ENCODE measurements around the gene ADH1C. TPM values are rescaled to one million over a fixed set of nuclear protein-coding genes. Genes with fewer than 3 reads are reported as not detected.

The ADH1C gene
- total and polyA plus RNA-seq, 8 donors: 8.3 to 37.6 (median 13.3) TPM

- no peak for ATAC-seq
Observed at GRCh38 chr4:99366491-99366890, 13.9 kb upstream of the ADH1C start.

DNA sequence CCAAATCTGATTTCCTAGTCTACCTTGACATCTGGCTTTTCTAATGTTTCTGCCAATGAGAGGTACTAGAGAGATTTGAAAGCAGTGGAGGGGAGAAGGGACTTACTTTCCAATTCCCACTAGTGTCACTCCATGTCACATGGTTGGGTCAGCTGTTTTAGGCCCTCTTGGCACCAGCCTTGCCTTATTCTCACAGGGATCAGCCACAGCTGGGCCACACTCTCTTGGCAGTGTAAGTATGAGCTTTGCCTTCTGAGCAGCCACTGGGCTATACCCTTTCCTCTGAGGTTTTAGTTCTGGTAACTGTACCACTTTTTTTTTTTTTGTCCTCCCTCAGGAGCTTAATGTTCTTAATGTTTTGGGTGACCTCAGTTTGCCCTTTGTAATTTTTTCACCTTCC, 10.2 kb upstream of the ADH1C start:
- TF ChIP-seq, protein P1, sequence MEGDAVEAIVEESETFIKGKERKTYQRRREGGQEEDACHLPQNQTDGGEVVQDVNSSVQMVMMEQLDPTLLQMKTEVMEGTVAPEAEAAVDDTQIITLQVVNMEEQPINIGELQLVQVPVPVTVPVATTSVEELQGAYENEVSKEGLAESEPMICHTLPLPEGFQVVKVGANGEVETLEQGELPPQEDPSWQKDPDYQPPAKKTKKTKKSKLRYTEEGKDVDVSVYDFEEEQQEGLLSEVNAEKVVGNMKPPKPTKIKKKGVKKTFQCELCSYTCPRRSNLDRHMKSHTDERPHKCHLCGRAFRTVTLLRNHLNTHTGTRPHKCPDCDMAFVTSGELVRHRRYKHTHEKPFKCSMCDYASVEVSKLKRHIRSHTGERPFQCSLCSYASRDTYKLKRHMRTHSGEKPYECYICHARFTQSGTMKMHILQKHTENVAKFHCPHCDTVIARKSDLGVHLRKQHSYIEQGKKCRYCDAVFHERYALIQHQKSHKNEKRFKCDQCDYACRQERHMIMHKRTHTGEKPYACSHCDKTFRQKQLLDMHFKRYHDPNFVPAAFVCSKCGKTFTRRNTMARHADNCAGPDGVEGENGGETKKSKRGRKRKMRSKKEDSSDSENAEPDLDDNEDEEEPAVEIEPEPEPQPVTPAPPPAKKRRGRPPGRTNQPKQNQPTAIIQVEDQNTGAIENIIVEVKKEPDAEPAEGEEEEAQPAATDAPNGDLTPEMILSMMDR (IDR thresholded peaks at IDR 0.05): no peak
- DNase-seq (no peak), ATAC-seq (peak in 1 of 4 donors; percentile 50), FAIRE-seq (no peak)
- Histone ChIP-seq H3K27me3 (no peaks in the 10 kb centered on the region), H3K4me3 (no peak overlapping the region), H3K27ac (no peak overlapping the region), H3K4me1 (peaks cover 0 to 5% (median 0%) of the 10 kb centered on the region in 3 donors), H3K9me3 (no peaks in the 10 kb centered on the region), H3K36me3 (no peaks in the 10 kb centered on the region)
- intact Hi-C loops (cut with DNase I): no loop called here

More at GRCh38 chr4:99366491-99366890, 13.9 kb upstream of the ADH1C start:
- Histone ChIP-seq H3K27me3 (no peaks in the 10 kb centered on the region), H3K9me3 (no peaks in the 10 kb centered on the region), H3K27ac (no peak overlapping the region), H3K36me3 (no peaks in the 10 kb centered on the region), H3K4me3 (no peak overlapping the region), H3K4me1 (no peaks in the 10 kb centered on the region)
- 43 to 87% methylated on average over 1 of the region's 1 CpG for WGBS, 2 donors
- TF ChIP-seq, protein P1 (IDR thresholded peaks at IDR 0.05): no peak
- FAIRE-seq (no peak), DNase-seq (no peak)
- intact Hi-C loops (cut with DNase I): no loop called here

- FAIRE-seq: no peak
- intact Hi-C loops (cut with DNase I): no loop called here
- Histone ChIP-seq H3K27me3 (no peaks in the 10 kb centered on the region), H3K36me3 (no peaks in the 10 kb centered on the region), H3K27ac (no peak overlapping the region), H3K4me1 (peaks cover 0 to 8% (median 0%) of the 10 kb centered on the region in 3 donors), H3K9me3 (no peaks in the 10 kb centered on the region), H3K4me3 (no peak overlapping the region)
- TF ChIP-seq, protein P1 (IDR thresholded peaks at IDR 0.05): no peak
- no peak for ATAC-seq
- DNase-seq: no peak
Observed at GRCh38 chr4:99361899-99362275, 9.3 kb upstream of the ADH1C start.

GRCh38 chr4:99361268-99361898, 8.8 kb upstream of the ADH1C start:
- H3K27ac ChIP-seq: no peak overlapping the region
- intact Hi-C loops (cut with DNase I): no loop called here
- ATAC-seq: no peak
- FAIRE-seq: no peak
- TF ChIP-seq, protein P1 (IDR thresholded peaks at IDR 0.05): no peak
- no peak for DNase-seq
- peaks cover 0 to 8% (median 0%) of the 10 kb centered on the region in 3 donors for H3K4me1 ChIP-seq
- no peak overlapping the region for H3K4me3 ChIP-seq
- no peaks in the 10 kb centered on the region for H3K27me3 ChIP-seq
- H3K36me3 ChIP-seq: no peaks in the 10 kb centered on the region
- no peaks in the 10 kb centered on the region for H3K9me3 ChIP-seq

GRCh38 chr4:99359480-99360204, 7.1 kb upstream of the ADH1C start:
- intact Hi-C loops (cut with DNase I): no loop called here
- Histone ChIP-seq H3K27me3 (no peaks in the 10 kb centered on the region), H3K27ac (no peak overlapping the region), H3K4me1 (peaks cover 0 to 8% (median 0%) of the 10 kb centered on the region in 3 donors), H3K36me3 (no peaks in the 10 kb centered on the region), H3K4me3 (no peak overlapping the region), H3K9me3 (no peaks in the 10 kb centered on the region)
- peak in 1 of 6 donors; percentile 52 for DNase-seq
- TF ChIP-seq, protein P1 (IDR thresholded peaks at IDR 0.05): no peak
- 91 to 94% methylated on average over 25 to 27 of the region's 27 CpGs for WGBS, 2 donors
- FAIRE-seq: no peak
- no peak for ATAC-seq

All from pancreas (tissue), 10 donors.